ENCODE results near the gene COMMD2. TPM values are rescaled to one million over a fixed set of nuclear protein-coding genes. Genes with fewer than 3 reads are reported as not detected.
A peak's percentile ranks its signal among the peaks of the same experiment; 100 is the strongest.

Gene COMMD2
- 13.4 TPM for polyA plus RNA-seq (2012; ENCODE audit: low read depth, missing spikeins)

GRCh38 chr3:149752051-149752787, at the start of gene COMMD2:
Gene COMMD2 (minus strand): TSS chr3:149752489. CDS start chr3:149752444, 45 bp downstream.
- peak; percentile 92 for TF ChIP-seq POU2F2 (IDR thresholded peaks at IDR 0.05; ENCODE audit: low read depth, low read length)
- TF ChIP-seq POLR2A (IDR thresholded peaks at IDR 0.05; ENCODE audit: low read depth, low read length) = peak; percentile 90
- TF ChIP-seq SPI1 (IDR thresholded peaks at IDR 0.05; ENCODE audit: low read depth, low read length) = no peak
- TF ChIP-seq TAF1 (IDR thresholded peaks at IDR 0.05; ENCODE audit: low read depth, low read length) = peak; percentile 89
- peak; percentile 69 for TF ChIP-seq PAX5 (IDR thresholded peaks at IDR 0.05; ENCODE audit: insufficient read depth, low read length, severe bottlenecking)
- peak; percentile 87 for TF ChIP-seq POLR2AphosphoS5 (IDR thresholded peaks at IDR 0.05; ENCODE audit: low read depth, low read length)
- DNase-seq (ENCODE audit: insufficient read length, low spot score) (peak; percentile 57), FAIRE-seq (peak; percentile 99)

- TF ChIP-seq POLR2A (IDR thresholded peaks at IDR 0.05; ENCODE audit: low read depth, low read length) = no peak
- no peak for TF ChIP-seq SPI1 (IDR thresholded peaks at IDR 0.05; ENCODE audit: low read depth, low read length)
- no peak for TF ChIP-seq PAX5 (IDR thresholded peaks at IDR 0.05; ENCODE audit: insufficient read depth, low read length, severe bottlenecking)
- TF ChIP-seq POU2F2 (IDR thresholded peaks at IDR 0.05; ENCODE audit: low read depth, low read length) = no peak
- TF ChIP-seq POLR2AphosphoS5 (IDR thresholded peaks at IDR 0.05; ENCODE audit: low read depth, low read length) = no peak
- TF ChIP-seq TAF1 (IDR thresholded peaks at IDR 0.05; ENCODE audit: low read depth, low read length) = no peak
- DNase-seq (ENCODE audit: insufficient read length, low spot score) = no peak
- FAIRE-seq = no peak
These were observed 49.4 kb upstream of the COMMD2 start for GRCh38 chr3:149801639-149802038.

- FAIRE-seq (no peak), DNase-seq (ENCODE audit: insufficient read length, low spot score) (no peak)
- no peak for TF ChIP-seq PAX5 (IDR thresholded peaks at IDR 0.05; ENCODE audit: insufficient read depth, low read length, severe bottlenecking)
- TF ChIP-seq POU2F2 (IDR thresholded peaks at IDR 0.05; ENCODE audit: low read depth, low read length) = no peak
- TF ChIP-seq SPI1 (IDR thresholded peaks at IDR 0.05; ENCODE audit: low read depth, low read length) = no peak
- no peak for TF ChIP-seq POLR2A (IDR thresholded peaks at IDR 0.05; ENCODE audit: low read depth, low read length)
- TF ChIP-seq TAF1 (IDR thresholded peaks at IDR 0.05; ENCODE audit: low read depth, low read length) = no peak
- TF ChIP-seq POLR2AphosphoS5 (IDR thresholded peaks at IDR 0.05; ENCODE audit: low read depth, low read length) = no peak
These were observed 48.9 kb upstream of the COMMD2 start for GRCh38 chr3:149801195-149801594.

- DNase-seq (ENCODE audit: insufficient read length, low spot score) (no peak), FAIRE-seq (no peak)
- TF ChIP-seq POLR2AphosphoS5 (IDR thresholded peaks at IDR 0.05; ENCODE audit: low read depth, low read length) = no peak
These were observed 48.4 kb upstream of the COMMD2 start for GRCh38 chr3:149800693-149801092.

- TF ChIP-seq PAX5 (IDR thresholded peaks at IDR 0.05; ENCODE audit: insufficient read depth, low read length, severe bottlenecking) = no peak
- TF ChIP-seq POLR2AphosphoS5 (IDR thresholded peaks at IDR 0.05; ENCODE audit: low read depth, low read length) = no peak
- no peak for TF ChIP-seq POLR2A (IDR thresholded peaks at IDR 0.05; ENCODE audit: low read depth, low read length)
- no peak for TF ChIP-seq TAF1 (IDR thresholded peaks at IDR 0.05; ENCODE audit: low read depth, low read length)
- TF ChIP-seq POU2F2 (IDR thresholded peaks at IDR 0.05; ENCODE audit: low read depth, low read length) = no peak
- no peak for TF ChIP-seq SPI1 (IDR thresholded peaks at IDR 0.05; ENCODE audit: low read depth, low read length)
- DNase-seq (ENCODE audit: insufficient read length, low spot score) = no peak
- FAIRE-seq = no peak
These were observed 43.7 kb upstream of the COMMD2 start for GRCh38 chr3:149796026-149796425.

GRCh38 chr3:149792452-149793270, 40.4 kb upstream of the COMMD2 start, which contains the start of gene ANKUB1:
Gene ANKUB1 (minus strand): TSS chr3:149792554. CDS start chr3:149792366, 188 bp downstream.
- no peak for DNase-seq (ENCODE audit: insufficient read length, low spot score)
- no peak for FAIRE-seq
- no peak for TF ChIP-seq POLR2A (IDR thresholded peaks at IDR 0.05; ENCODE audit: low read depth, low read length)
- no peak for TF ChIP-seq POLR2AphosphoS5 (IDR thresholded peaks at IDR 0.05; ENCODE audit: low read depth, low read length)
- no peak for TF ChIP-seq SPI1 (IDR thresholded peaks at IDR 0.05; ENCODE audit: low read depth, low read length)
- TF ChIP-seq PAX5 (IDR thresholded peaks at IDR 0.05; ENCODE audit: insufficient read depth, low read length, severe bottlenecking) = no peak

GRCh38 chr3:149790698-149791097, 38.4 kb upstream of the COMMD2 start:
- no peak for TF ChIP-seq TAF1 (IDR thresholded peaks at IDR 0.05; ENCODE audit: low read depth, low read length)
- no peak for TF ChIP-seq POLR2AphosphoS5 (IDR thresholded peaks at IDR 0.05; ENCODE audit: low read depth, low read length)
- no peak for TF ChIP-seq SPI1 (IDR thresholded peaks at IDR 0.05; ENCODE audit: low read depth, low read length)
- TF ChIP-seq POU2F2 (IDR thresholded peaks at IDR 0.05; ENCODE audit: low read depth, low read length) = no peak
- no peak for TF ChIP-seq POLR2A (IDR thresholded peaks at IDR 0.05; ENCODE audit: low read depth, low read length)
- no peak for TF ChIP-seq PAX5 (IDR thresholded peaks at IDR 0.05; ENCODE audit: insufficient read depth, low read length, severe bottlenecking)
- no peak for DNase-seq (ENCODE audit: insufficient read length, low spot score)
- FAIRE-seq = no peak

GRCh38 chr3:149790268-149790667, 38.0 kb upstream of the COMMD2 start:
- TF ChIP-seq PAX5 (IDR thresholded peaks at IDR 0.05; ENCODE audit: insufficient read depth, low read length, severe bottlenecking) (no peak), TAF1 (IDR thresholded peaks at IDR 0.05; ENCODE audit: low read depth, low read length) (no peak), POU2F2 (IDR thresholded peaks at IDR 0.05; ENCODE audit: low read depth, low read length) (no peak), SPI1 (IDR thresholded peaks at IDR 0.05; ENCODE audit: low read depth, low read length) (no peak), POLR2A (IDR thresholded peaks at IDR 0.05; ENCODE audit: low read depth, low read length) (no peak), POLR2AphosphoS5 (IDR thresholded peaks at IDR 0.05; ENCODE audit: low read depth, low read length) (no peak)
- DNase-seq (ENCODE audit: insufficient read length, low spot score) = no peak
- FAIRE-seq = no peak

- TF ChIP-seq PAX5 (IDR thresholded peaks at IDR 0.05; ENCODE audit: insufficient read depth, low read length, severe bottlenecking) = no peak
- no peak for TF ChIP-seq SPI1 (IDR thresholded peaks at IDR 0.05; ENCODE audit: low read depth, low read length)
- no peak for TF ChIP-seq POLR2A (IDR thresholded peaks at IDR 0.05; ENCODE audit: low read depth, low read length)
- no peak for TF ChIP-seq POLR2AphosphoS5 (IDR thresholded peaks at IDR 0.05; ENCODE audit: low read depth, low read length)
- DNase-seq (ENCODE audit: insufficient read length, low spot score) (no peak), FAIRE-seq (no peak)
These were observed 31.9 kb upstream of the COMMD2 start for GRCh38 chr3:149784064-149784704.
